ENCODE data around the gene SF3B6. TPM values are rescaled to one million over a fixed set of nuclear protein-coding genes. Genes with fewer than 3 reads are reported as not detected.

The SF3B6 gene
- total RNA-seq, 4 donors from 2014 or later, result 72.1 to 101 (median 85.6) TPM

- 94% methylated on average over 6 of the region's 6 CpGs for WGBS
- H3K4me1 ChIP-seq, result no peaks in the 10 kb centered on the region
- no peaks in the 10 kb centered on the region for H3K27me3 ChIP-seq
- H3K27ac ChIP-seq, result no peak overlapping the region
- DNase-seq (ENCODE audit: low spot score in 2 of 2), result no peak
- TF ChIP-seq POLR2A (IDR thresholded peaks at IDR 0.05) (no peak), POLR2AphosphoS5 (IDR thresholded peaks at IDR 0.05) (no peak), EP300 (IDR thresholded peaks at IDR 0.05) (no peak)
- TF ChIP-seq, protein P1, sequence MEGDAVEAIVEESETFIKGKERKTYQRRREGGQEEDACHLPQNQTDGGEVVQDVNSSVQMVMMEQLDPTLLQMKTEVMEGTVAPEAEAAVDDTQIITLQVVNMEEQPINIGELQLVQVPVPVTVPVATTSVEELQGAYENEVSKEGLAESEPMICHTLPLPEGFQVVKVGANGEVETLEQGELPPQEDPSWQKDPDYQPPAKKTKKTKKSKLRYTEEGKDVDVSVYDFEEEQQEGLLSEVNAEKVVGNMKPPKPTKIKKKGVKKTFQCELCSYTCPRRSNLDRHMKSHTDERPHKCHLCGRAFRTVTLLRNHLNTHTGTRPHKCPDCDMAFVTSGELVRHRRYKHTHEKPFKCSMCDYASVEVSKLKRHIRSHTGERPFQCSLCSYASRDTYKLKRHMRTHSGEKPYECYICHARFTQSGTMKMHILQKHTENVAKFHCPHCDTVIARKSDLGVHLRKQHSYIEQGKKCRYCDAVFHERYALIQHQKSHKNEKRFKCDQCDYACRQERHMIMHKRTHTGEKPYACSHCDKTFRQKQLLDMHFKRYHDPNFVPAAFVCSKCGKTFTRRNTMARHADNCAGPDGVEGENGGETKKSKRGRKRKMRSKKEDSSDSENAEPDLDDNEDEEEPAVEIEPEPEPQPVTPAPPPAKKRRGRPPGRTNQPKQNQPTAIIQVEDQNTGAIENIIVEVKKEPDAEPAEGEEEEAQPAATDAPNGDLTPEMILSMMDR (IDR thresholded peaks at IDR 0.05), result no peak
- no peaks in the 10 kb centered on the region for H3K36me3 ChIP-seq
- H3K9me3 ChIP-seq, result no peaks in the 10 kb centered on the region
- H3K4me3 ChIP-seq, result no peak overlapping the region
Measured at GRCh38 chr2:24055750-24056149, 20.4 kb downstream of the SF3B6 start.

DNA sequence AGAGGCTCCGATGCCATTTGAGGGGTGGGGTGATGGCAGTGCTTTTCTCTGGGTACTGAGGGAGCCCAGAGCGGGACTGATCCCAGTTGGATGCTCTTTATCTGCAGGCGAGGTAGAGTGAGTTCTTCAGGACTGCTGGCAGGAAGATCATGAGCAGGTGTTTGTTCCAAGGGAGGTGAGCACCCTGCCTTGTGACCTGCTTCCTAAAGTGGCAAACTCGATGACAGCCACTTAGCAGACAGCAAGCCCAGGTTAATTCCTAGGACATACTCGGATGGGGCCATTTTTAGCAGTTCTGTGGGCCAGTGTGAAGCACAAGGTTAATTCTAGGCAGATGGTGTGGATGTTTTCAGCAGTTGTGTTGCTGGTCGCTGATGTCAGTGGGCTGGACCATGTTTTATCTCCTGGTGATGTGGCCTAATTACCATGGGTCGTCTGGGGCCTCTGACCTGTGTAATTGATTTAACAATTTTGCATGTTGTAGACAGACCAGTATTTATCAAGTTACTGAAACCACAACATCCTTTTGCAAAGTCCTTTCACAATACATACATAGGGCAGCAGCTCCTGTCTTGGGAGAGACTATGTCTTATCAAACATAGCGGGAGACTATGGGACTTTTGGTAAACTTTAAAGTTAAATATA lies 21.6 kb downstream of the SF3B6 start:
- no peaks in the 10 kb centered on the region for H3K9me3 ChIP-seq
- H3K36me3 ChIP-seq, result no peaks in the 10 kb centered on the region
- TF ChIP-seq POLR2A (IDR thresholded peaks at IDR 0.05), result no peak
- TF ChIP-seq EP300 (IDR thresholded peaks at IDR 0.05), result no peak
- no peak for TF ChIP-seq POLR2AphosphoS5 (IDR thresholded peaks at IDR 0.05)
- TF ChIP-seq, protein P1 (IDR thresholded peaks at IDR 0.05), result no peak
- H3K27ac ChIP-seq, result no peak overlapping the region
- no peak for DNase-seq (ENCODE audit: low spot score in 2 of 2)
- H3K4me1 ChIP-seq, result peaks cover 12% of the 10 kb centered on the region
- WGBS, result 79% methylated on average over 6 of the region's 8 CpGs
- H3K4me3 ChIP-seq, result no peak overlapping the region
- no peaks in the 10 kb centered on the region for H3K27me3 ChIP-seq

GRCh38 chr2:24052951-24053350 lies 23.2 kb downstream of the SF3B6 start:
- H3K4me1 ChIP-seq, result peaks cover 22% of the 10 kb centered on the region
- H3K9me3 ChIP-seq, result no peaks in the 10 kb centered on the region
- no peak overlapping the region for H3K27ac ChIP-seq
- H3K27me3 ChIP-seq, result no peaks in the 10 kb centered on the region
- WGBS, result 85% methylated on average over 1 of the region's 1 CpG
- no peak for DNase-seq (ENCODE audit: low spot score in 2 of 2)
- no peaks in the 10 kb centered on the region for H3K36me3 ChIP-seq
- H3K4me3 ChIP-seq, result no peak overlapping the region
- TF ChIP-seq, protein P1 (IDR thresholded peaks at IDR 0.05), result no peak
- TF ChIP-seq POLR2A (IDR thresholded peaks at IDR 0.05), result no peak

DNA sequence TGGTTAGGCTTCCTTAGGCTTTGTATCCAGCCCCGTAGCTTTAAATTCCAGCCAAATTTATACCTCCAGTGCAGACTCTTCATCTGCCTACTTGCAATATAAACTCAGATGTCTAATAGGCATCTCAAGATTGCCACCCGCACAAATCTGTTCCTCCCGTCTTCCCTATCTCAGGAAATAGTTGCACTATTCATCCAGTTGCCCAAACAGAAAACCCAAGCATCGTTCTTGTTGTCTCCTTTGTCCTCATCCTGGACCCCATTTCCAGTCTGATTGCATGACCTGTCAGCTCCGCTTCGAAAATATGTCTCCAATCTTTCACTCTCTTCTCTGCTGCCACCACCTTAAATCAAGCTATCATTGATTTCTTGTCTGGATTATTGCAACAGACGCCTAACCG lies 24.3 kb downstream of the SF3B6 start:
- no peak overlapping the region for H3K27ac ChIP-seq
- no peaks in the 10 kb centered on the region for H3K27me3 ChIP-seq
- no peak for DNase-seq (ENCODE audit: low spot score in 2 of 2)
- H3K9me3 ChIP-seq, result no peaks in the 10 kb centered on the region
- H3K4me1 ChIP-seq, result peaks cover 23% of the 10 kb centered on the region
- H3K4me3 ChIP-seq, result no peak overlapping the region
- 78% methylated on average over 8 of the region's 8 CpGs for WGBS
- TF ChIP-seq EP300 (IDR thresholded peaks at IDR 0.05) (no peak), POLR2A (IDR thresholded peaks at IDR 0.05) (no peak), POLR2AphosphoS5 (IDR thresholded peaks at IDR 0.05) (no peak)
- TF ChIP-seq, protein P1 (IDR thresholded peaks at IDR 0.05), result no peak
- H3K36me3 ChIP-seq, result no peaks in the 10 kb centered on the region

DNA sequence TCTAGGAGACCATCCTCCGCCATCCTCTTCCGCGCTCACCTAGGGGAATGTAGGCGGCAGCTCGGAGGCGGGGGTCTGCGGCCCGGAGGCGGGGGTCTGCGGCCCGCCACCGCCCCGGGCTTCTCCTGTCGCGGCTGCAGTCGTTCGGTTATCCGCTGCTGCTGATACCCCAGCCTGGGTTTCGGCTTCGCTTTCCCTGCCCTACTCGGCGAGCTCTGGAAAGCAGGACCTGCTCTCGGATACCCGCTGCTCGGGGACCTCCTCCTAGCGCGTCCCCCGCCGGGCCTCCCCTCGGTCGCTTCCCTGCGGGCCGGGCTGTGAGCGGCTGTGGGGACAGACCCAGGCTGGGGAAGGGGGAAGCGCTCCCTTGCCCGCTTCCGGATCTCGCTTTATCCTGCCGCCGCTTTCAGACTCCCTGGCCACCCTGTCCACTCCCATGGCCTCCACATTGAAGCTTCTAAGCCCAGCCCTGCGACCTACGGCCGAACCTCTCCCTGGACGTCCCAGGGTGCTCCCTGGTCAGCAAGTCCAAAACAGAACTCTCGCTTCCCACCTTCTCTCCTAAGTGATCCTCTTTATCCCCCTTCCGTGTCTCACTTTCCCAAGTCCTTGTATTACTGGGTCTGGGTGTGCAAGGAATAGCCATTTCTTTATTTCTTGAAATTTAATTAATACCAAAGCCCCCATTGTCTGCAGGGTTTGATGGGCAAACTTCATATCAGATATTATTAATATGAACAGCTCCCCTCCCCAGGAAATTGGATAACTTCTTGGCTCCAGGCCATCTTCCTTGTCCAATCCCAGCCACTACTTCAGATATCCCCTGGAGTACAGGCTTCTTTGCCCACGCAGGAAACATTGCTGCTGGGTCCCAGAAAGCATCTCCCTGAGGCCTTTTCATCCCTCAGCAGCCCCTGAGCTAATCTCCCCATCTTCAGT lies 25.8 kb downstream of the SF3B6 start:
- Histone ChIP-seq H3K27me3 (no peaks in the 10 kb centered on the region), H3K4me1 (peaks cover 33% of the 10 kb centered on the region), H3K9me3 (no peaks in the 10 kb centered on the region), H3K4me3 (peak overlapping the region; percentile 69), H3K36me3 (no peaks in the 10 kb centered on the region), H3K27ac (no peak overlapping the region)
- peak in 1 of 2 donors; percentile 69 for DNase-seq (ENCODE audit: low spot score in 2 of 2)
- 18% methylated on average over 11 of the region's 47 CpGs for WGBS
- no peak for TF ChIP-seq EP300 (IDR thresholded peaks at IDR 0.05)
- TF ChIP-seq, protein P1 (IDR thresholded peaks at IDR 0.05), result no peak
- TF ChIP-seq POLR2A (IDR thresholded peaks at IDR 0.05), result no peak
- no peak for TF ChIP-seq POLR2AphosphoS5 (IDR thresholded peaks at IDR 0.05)

Data from suprapubic skin (tissue), 4 donors.